ENCODE results near the gene ADAMTS6.

ADAMTS6 gene

GRCh38 chr5:65172486-65173129 is 309.1 kb downstream of the ADAMTS6 start:
- Histone ChIP-seq H3K9me3 (ENCODE audit: control insufficient read depth, low read length) (no peaks in the 10 kb centered on the region), H3K27me3 (replicated peaks; ENCODE audit: control insufficient read depth, insufficient read depth, low read length, poor library complexity, severe bottlenecking) (no peaks in the 10 kb centered on the region), H3K36me3 (ENCODE audit: control insufficient read depth, insufficient read depth, low read length) (no peaks in the 10 kb centered on the region), H3K4me3 (ENCODE audit: insufficient read depth, low read depth, low read length, poor library complexity, severe bottlenecking) (no peak overlapping the region), H3K27ac (ENCODE audit: insufficient read depth, low read length, poor library complexity, severe bottlenecking) (no peak overlapping the region), H3K4me1 (ENCODE audit: control insufficient read depth, insufficient read depth, low read length, poor library complexity, severe bottlenecking) (no peaks in the 10 kb centered on the region)
- no peak for DNase-seq

- no peaks in the 10 kb centered on the region for H3K36me3 ChIP-seq (ENCODE audit: control insufficient read depth, insufficient read depth, low read length)
- no peak for DNase-seq
Observed at GRCh38 chr5:65171645-65172044, 310.1 kb downstream of the ADAMTS6 start.

GRCh38 chr5:65163698-65164097 is 318.0 kb downstream of the ADAMTS6 start:
- Histone ChIP-seq H3K9me3 (ENCODE audit: control insufficient read depth, low read length) (no peaks in the 10 kb centered on the region), H3K4me3 (ENCODE audit: insufficient read depth, low read depth, low read length, poor library complexity, severe bottlenecking) (no peak overlapping the region), H3K27me3 (replicated peaks; ENCODE audit: control insufficient read depth, insufficient read depth, low read length, poor library complexity, severe bottlenecking) (no peaks in the 10 kb centered on the region), H3K36me3 (ENCODE audit: control insufficient read depth, insufficient read depth, low read length) (no peaks in the 10 kb centered on the region), H3K4me1 (ENCODE audit: control insufficient read depth, insufficient read depth, low read length, poor library complexity, severe bottlenecking) (no peaks in the 10 kb centered on the region), H3K27ac (ENCODE audit: insufficient read depth, low read length, poor library complexity, severe bottlenecking) (no peak overlapping the region)
- DNase-seq: no peak

More at GRCh38 chr5:65171645-65172044, 310.1 kb downstream of the ADAMTS6 start:
- no peaks in the 10 kb centered on the region for H3K9me3 ChIP-seq (ENCODE audit: control insufficient read depth, low read length)
- H3K4me1 ChIP-seq (ENCODE audit: control insufficient read depth, insufficient read depth, low read length, poor library complexity, severe bottlenecking): no peaks in the 10 kb centered on the region
- H3K27ac ChIP-seq (ENCODE audit: insufficient read depth, low read length, poor library complexity, severe bottlenecking): no peak overlapping the region
- H3K27me3 ChIP-seq (replicated peaks; ENCODE audit: control insufficient read depth, insufficient read depth, low read length, poor library complexity, severe bottlenecking): no peaks in the 10 kb centered on the region
- no peak overlapping the region for H3K4me3 ChIP-seq (ENCODE audit: insufficient read depth, low read depth, low read length, poor library complexity, severe bottlenecking)

- H3K4me1 ChIP-seq (ENCODE audit: control insufficient read depth, insufficient read depth, low read length, poor library complexity, severe bottlenecking): no peaks in the 10 kb centered on the region
- no peak for DNase-seq
Observed at GRCh38 chr5:65161655-65162054, 320.1 kb downstream of the ADAMTS6 start.

GRCh38 chr5:65157906-65158603 is 323.7 kb downstream of the ADAMTS6 start:
- Histone ChIP-seq H3K27ac (ENCODE audit: insufficient read depth, low read length, poor library complexity, severe bottlenecking) (no peak overlapping the region), H3K27me3 (replicated peaks; ENCODE audit: control insufficient read depth, insufficient read depth, low read length, poor library complexity, severe bottlenecking) (no peaks in the 10 kb centered on the region), H3K36me3 (ENCODE audit: control insufficient read depth, insufficient read depth, low read length) (no peaks in the 10 kb centered on the region), H3K4me1 (ENCODE audit: control insufficient read depth, insufficient read depth, low read length, poor library complexity, severe bottlenecking) (no peaks in the 10 kb centered on the region), H3K9me3 (ENCODE audit: control insufficient read depth, low read length) (no peaks in the 10 kb centered on the region), H3K4me3 (ENCODE audit: insufficient read depth, low read depth, low read length, poor library complexity, severe bottlenecking) (no peak overlapping the region)
- no peak for DNase-seq

More at GRCh38 chr5:65161655-65162054, 320.1 kb downstream of the ADAMTS6 start:
- no peak overlapping the region for H3K4me3 ChIP-seq (ENCODE audit: insufficient read depth, low read depth, low read length, poor library complexity, severe bottlenecking)
- no peaks in the 10 kb centered on the region for H3K27me3 ChIP-seq (replicated peaks; ENCODE audit: control insufficient read depth, insufficient read depth, low read length, poor library complexity, severe bottlenecking)
- H3K9me3 ChIP-seq (ENCODE audit: control insufficient read depth, low read length): no peaks in the 10 kb centered on the region
- H3K27ac ChIP-seq (ENCODE audit: insufficient read depth, low read length, poor library complexity, severe bottlenecking): no peak overlapping the region
- no peaks in the 10 kb centered on the region for H3K36me3 ChIP-seq (ENCODE audit: control insufficient read depth, insufficient read depth, low read length)

GRCh38 chr5:65156933-65157332 is 324.8 kb downstream of the ADAMTS6 start:
- Histone ChIP-seq H3K4me1 (ENCODE audit: control insufficient read depth, insufficient read depth, low read length, poor library complexity, severe bottlenecking) (no peaks in the 10 kb centered on the region), H3K36me3 (ENCODE audit: control insufficient read depth, insufficient read depth, low read length) (no peaks in the 10 kb centered on the region), H3K27ac (ENCODE audit: insufficient read depth, low read length, poor library complexity, severe bottlenecking) (no peak overlapping the region), H3K27me3 (replicated peaks; ENCODE audit: control insufficient read depth, insufficient read depth, low read length, poor library complexity, severe bottlenecking) (no peaks in the 10 kb centered on the region), H3K9me3 (ENCODE audit: control insufficient read depth, low read length) (no peaks in the 10 kb centered on the region), H3K4me3 (ENCODE audit: insufficient read depth, low read depth, low read length, poor library complexity, severe bottlenecking) (no peak overlapping the region)
- no peak for DNase-seq

GRCh38 chr5:65152131-65152530 is 329.6 kb downstream of the ADAMTS6 start:
- H3K27me3 ChIP-seq (replicated peaks; ENCODE audit: control insufficient read depth, insufficient read depth, low read length, poor library complexity, severe bottlenecking): no peaks in the 10 kb centered on the region
- H3K36me3 ChIP-seq (ENCODE audit: control insufficient read depth, insufficient read depth, low read length): no peaks in the 10 kb centered on the region
- DNase-seq: no peak
- no peak overlapping the region for H3K27ac ChIP-seq (ENCODE audit: insufficient read depth, low read length, poor library complexity, severe bottlenecking)
- H3K4me1 ChIP-seq (ENCODE audit: control insufficient read depth, insufficient read depth, low read length, poor library complexity, severe bottlenecking): no peaks in the 10 kb centered on the region
- H3K4me3 ChIP-seq (ENCODE audit: insufficient read depth, low read depth, low read length, poor library complexity, severe bottlenecking): no peak overlapping the region
- H3K9me3 ChIP-seq (ENCODE audit: control insufficient read depth, low read length): no peaks in the 10 kb centered on the region

GRCh38 chr5:65151614-65152013 is 330.1 kb downstream of the ADAMTS6 start:
- H3K27ac ChIP-seq (ENCODE audit: insufficient read depth, low read length, poor library complexity, severe bottlenecking): no peak overlapping the region
- H3K4me1 ChIP-seq (ENCODE audit: control insufficient read depth, insufficient read depth, low read length, poor library complexity, severe bottlenecking): no peaks in the 10 kb centered on the region
- H3K9me3 ChIP-seq (ENCODE audit: control insufficient read depth, low read length): no peaks in the 10 kb centered on the region
- H3K4me3 ChIP-seq (ENCODE audit: insufficient read depth, low read depth, low read length, poor library complexity, severe bottlenecking): no peak overlapping the region
- no peaks in the 10 kb centered on the region for H3K36me3 ChIP-seq (ENCODE audit: control insufficient read depth, insufficient read depth, low read length)
- no peaks in the 10 kb centered on the region for H3K27me3 ChIP-seq (replicated peaks; ENCODE audit: control insufficient read depth, insufficient read depth, low read length, poor library complexity, severe bottlenecking)
- no peak for DNase-seq

- no peaks in the 10 kb centered on the region for H3K36me3 ChIP-seq (ENCODE audit: control insufficient read depth, insufficient read depth, low read length)
- H3K27me3 ChIP-seq (replicated peaks; ENCODE audit: control insufficient read depth, insufficient read depth, low read length, poor library complexity, severe bottlenecking): no peaks in the 10 kb centered on the region
- DNase-seq: no peak
- H3K27ac ChIP-seq (ENCODE audit: insufficient read depth, low read length, poor library complexity, severe bottlenecking): no peak overlapping the region
- H3K9me3 ChIP-seq (ENCODE audit: control insufficient read depth, low read length): no peaks in the 10 kb centered on the region
- no peak overlapping the region for H3K4me3 ChIP-seq (ENCODE audit: insufficient read depth, low read depth, low read length, poor library complexity, severe bottlenecking)
- H3K4me1 ChIP-seq (ENCODE audit: control insufficient read depth, insufficient read depth, low read length, poor library complexity, severe bottlenecking): no peaks in the 10 kb centered on the region
Observed at GRCh38 chr5:65150599-65151304, 331.0 kb downstream of the ADAMTS6 start.

GRCh38 chr5:65149827-65150226 is 331.9 kb downstream of the ADAMTS6 start:
- no peaks in the 10 kb centered on the region for H3K9me3 ChIP-seq (ENCODE audit: control insufficient read depth, low read length)
- no peaks in the 10 kb centered on the region for H3K4me1 ChIP-seq (ENCODE audit: control insufficient read depth, insufficient read depth, low read length, poor library complexity, severe bottlenecking)
- no peak overlapping the region for H3K27ac ChIP-seq (ENCODE audit: insufficient read depth, low read length, poor library complexity, severe bottlenecking)
- H3K36me3 ChIP-seq (ENCODE audit: control insufficient read depth, insufficient read depth, low read length): no peaks in the 10 kb centered on the region
- no peak overlapping the region for H3K4me3 ChIP-seq (ENCODE audit: insufficient read depth, low read depth, low read length, poor library complexity, severe bottlenecking)
- DNase-seq: no peak
- H3K27me3 ChIP-seq (replicated peaks; ENCODE audit: control insufficient read depth, insufficient read depth, low read length, poor library complexity, severe bottlenecking): no peaks in the 10 kb centered on the region

Data from effector memory CD4-positive, alpha-beta T cell (primary cell).